ENCODE data around the gene KMO.

The KMO gene

GRCh38 chr1:241542199-241542907 lies 10.2 kb downstream of the KMO start:
- DNase-seq = no peak

GRCh38 chr1:241548008-241548407 lies 15.8 kb downstream of the KMO start:
- no peak for DNase-seq

GRCh38 chr1:241550318-241550717 lies 18.1 kb downstream of the KMO start:
- no peak for DNase-seq

GRCh38 chr1:241551759-241552638 lies 19.8 kb downstream of the KMO start:
- DNase-seq = peak; percentile 41

GRCh38 chr1:241553886-241554592 lies 21.9 kb downstream of the KMO start:
- DNase-seq = no peak

GRCh38 chr1:241555526-241555925 lies 23.3 kb downstream of the KMO start:
- DNase-seq = no peak

GRCh38 chr1:241557031-241557430 lies 24.9 kb downstream of the KMO start:
- DNase-seq = no peak

- DNase-seq = no peak
Observed at GRCh38 chr1:241557551-241558193, 25.5 kb downstream of the KMO start.

- DNase-seq = no peak
Observed at GRCh38 chr1:241560146-241560848, 28.1 kb downstream of the KMO start.

GRCh38 chr1:241560849-241561187 lies 28.6 kb downstream of the KMO start:
- no peak for DNase-seq

GRCh38 chr1:241569848-241570247 lies 37.7 kb downstream of the KMO start:
- no peak for DNase-seq

GRCh38 chr1:241574154-241574553 lies 42.0 kb downstream of the KMO start:
- no peak for DNase-seq

- peak; percentile 7 for DNase-seq
Observed at GRCh38 chr1:241579434-241579833, 47.3 kb downstream of the KMO start.

- DNase-seq = no peak
Observed at GRCh38 chr1:241582921-241583321, 50.7 kb downstream of the KMO start.

- no peak for DNase-seq
Observed at GRCh38 chr1:241586905-241587512, 54.8 kb downstream of the KMO start.

GRCh38 chr1:241589521-241589920 lies 57.3 kb downstream of the KMO start:
- no peak for DNase-seq

GRCh38 chr1:241590719-241591118 lies 58.5 kb downstream of the KMO start:
- DNase-seq = no peak

- DNase-seq = no peak
Observed at GRCh38 chr1:241591317-241591716, 59.1 kb downstream of the KMO start.

GRCh38 chr1:241591736-241592135 lies 59.6 kb downstream of the KMO start:
- no peak for DNase-seq

GRCh38 chr1:241592273-241592958 lies 60.2 kb downstream of the KMO start:
- DNase-seq = peak; percentile 69

- DNase-seq = no peak
Observed at GRCh38 chr1:241593186-241593585, 61.0 kb downstream of the KMO start.
